ENCODE results near the gene CLDN5.

The CLDN5 gene

DNA sequence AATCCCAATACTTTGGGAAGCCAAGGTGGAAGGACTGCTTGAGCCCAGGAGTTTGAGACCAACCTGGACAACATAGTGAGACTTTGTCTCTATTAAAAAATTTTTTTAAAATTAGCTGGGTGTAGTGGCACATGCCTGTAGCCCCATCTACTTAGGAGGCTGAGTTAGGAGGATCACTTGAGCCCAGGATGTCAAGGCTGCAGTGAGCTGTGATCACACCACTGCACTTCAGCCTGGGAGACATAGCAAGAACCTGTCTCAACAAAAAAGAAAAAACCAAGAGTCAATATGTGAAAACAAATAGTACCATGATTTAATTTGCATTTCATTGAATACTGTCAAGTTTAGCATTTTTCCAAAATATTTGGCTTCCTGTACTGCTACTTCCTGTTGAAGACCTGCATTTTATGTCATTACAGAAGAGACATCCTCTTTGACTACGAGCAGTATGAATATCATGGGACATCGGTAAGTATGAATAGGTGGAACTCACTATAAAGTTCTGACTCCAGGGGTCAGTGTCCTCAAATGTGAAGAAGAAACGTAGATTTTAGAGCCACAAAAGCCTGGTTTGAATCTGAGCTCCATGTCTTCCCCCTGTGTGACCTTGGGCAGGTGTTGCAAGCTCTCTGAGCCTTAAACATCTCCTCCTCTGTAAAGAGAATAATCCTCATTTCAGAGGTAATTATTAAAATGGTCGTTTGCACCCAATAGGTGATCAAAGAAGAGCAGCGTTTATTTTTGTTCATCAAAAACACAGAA lies 28.5 kb downstream of the CLDN5 start:
- TF ChIP-seq, protein P1, sequence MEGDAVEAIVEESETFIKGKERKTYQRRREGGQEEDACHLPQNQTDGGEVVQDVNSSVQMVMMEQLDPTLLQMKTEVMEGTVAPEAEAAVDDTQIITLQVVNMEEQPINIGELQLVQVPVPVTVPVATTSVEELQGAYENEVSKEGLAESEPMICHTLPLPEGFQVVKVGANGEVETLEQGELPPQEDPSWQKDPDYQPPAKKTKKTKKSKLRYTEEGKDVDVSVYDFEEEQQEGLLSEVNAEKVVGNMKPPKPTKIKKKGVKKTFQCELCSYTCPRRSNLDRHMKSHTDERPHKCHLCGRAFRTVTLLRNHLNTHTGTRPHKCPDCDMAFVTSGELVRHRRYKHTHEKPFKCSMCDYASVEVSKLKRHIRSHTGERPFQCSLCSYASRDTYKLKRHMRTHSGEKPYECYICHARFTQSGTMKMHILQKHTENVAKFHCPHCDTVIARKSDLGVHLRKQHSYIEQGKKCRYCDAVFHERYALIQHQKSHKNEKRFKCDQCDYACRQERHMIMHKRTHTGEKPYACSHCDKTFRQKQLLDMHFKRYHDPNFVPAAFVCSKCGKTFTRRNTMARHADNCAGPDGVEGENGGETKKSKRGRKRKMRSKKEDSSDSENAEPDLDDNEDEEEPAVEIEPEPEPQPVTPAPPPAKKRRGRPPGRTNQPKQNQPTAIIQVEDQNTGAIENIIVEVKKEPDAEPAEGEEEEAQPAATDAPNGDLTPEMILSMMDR (conservative IDR thresholded peaks at IDR 0.05), result peak; percentile 67
- peak overlapping the region; percentile 5; the same call in 1 of the 2 replicates for H3K27ac ChIP-seq

DNA sequence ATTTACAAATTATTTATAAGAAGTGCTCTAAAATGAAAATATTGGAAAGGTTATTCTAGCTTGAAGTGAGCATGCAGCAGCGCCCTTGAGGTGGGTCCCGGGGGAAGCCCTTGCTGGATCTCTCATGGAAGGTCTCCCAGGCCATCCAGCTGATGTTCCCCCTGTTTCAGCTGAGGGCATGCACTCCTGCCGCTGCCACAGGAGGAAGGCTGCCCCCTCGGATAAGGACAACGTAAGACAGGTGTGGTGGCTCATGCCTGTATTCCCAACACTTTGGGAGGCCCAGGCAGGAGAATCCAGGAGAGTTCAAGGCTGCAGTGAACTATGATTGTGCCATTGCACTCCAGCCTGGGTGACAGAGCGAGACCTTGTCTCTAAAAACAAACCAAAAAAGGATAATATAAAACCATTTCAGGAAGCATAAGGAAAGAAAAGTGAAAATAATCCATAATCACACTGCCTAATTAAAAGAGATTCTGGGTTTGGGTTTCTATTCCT lies 29.5 kb downstream of the CLDN5 start:
- no peak overlapping the region; the same call in 1 of the 2 replicates for H3K27ac ChIP-seq

DNA sequence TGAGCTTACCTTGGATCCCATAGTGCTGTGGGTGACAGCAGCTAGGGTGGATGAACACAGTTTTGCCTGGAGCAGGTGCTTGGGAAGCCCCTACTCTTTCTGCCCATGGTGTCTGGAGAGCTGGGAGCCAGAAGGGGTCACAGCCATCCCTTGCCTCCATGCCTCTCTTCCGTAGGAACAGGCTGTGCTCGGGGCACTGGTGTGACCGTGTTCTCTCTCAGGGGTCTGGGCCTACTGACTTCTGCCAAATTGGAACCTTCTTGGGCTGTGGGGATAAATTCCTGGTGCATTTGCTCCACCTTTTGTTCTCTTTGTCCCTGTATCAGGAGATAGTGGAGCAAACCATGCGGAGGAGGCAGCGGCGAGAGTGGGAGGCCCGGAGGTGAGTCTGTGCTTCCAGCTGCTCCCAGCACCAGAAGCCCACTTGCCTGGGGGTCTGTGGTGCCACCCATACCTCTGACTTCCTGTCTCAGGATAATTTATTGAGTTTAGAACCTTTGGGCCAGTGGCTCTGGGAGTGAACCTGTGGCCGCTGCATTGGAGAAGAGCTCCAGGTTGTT lies 30.1 kb downstream of the CLDN5 start:
- no peak overlapping the region; the same call in 1 of the 2 replicates for H3K27ac ChIP-seq
- TF ChIP-seq, protein P1 (conservative IDR thresholded peaks at IDR 0.05), result no peak

More for the DNA sequence above, 29.5 kb downstream of the CLDN5 start:
- TF ChIP-seq, protein P1 (conservative IDR thresholded peaks at IDR 0.05), result no peak

DNA sequence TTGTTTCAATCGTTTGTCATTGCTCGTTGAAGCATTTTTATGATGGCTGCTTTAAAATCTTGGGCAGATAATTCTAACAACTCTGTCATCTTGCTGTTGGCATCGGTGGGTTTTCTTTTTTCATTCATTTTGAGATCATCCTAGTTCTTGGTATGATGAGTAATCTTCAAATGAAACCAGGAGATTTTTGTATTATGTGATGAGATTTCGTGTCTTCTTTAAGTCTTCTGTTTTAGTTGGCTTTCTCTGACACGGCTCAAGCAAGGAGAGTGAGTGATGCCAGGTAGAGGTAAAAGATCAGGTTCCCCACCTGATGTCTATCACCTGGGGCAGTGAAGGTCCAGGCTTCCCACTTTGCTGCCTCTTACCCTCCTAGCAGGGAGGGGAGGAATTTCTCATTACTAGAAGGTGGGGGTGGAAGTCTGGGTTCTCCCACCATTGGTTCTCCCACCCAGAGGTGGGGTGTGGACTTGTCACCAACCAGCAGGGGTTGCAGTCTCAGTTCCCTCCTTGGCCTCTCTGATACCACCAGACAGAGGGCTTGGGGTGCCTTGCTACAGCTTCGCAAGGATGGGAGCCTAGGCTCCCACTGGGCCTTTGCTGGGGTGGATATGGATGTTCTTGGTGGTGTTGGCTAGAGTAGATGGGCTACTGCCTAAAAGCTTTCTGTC lies 31.6 kb downstream of the CLDN5 start:
- TF ChIP-seq, protein P1 (conservative IDR thresholded peaks at IDR 0.05), result no peak
- no peak overlapping the region for H3K27ac ChIP-seq

DNA sequence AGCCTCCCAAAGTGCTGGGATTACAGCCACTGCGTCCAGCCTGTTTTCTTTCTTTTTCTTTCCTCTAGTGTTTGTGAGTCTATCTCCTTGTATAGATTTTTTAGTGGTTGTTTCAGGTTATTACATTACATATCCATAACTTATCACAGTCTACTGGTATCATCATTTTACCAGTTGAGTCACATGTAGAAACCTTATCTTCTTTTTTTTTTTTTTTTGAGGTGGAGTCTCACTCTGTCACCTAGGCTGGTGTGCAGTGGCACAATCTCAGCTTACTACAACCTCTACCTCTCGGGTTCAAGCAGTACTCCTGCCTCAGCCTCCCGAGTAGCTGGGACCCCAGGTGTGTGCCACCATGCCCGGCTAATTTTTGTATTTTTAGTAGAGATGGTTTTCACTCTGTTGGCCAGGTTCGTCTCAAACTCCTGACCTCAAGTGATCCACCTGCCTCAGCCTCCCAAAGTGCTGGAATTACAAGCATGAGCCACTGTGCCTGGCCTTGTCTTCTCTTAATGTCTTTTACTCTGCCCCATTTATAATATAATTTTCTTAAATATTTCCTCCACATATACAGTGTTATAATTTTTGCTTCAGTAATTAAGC lies 33.5 kb downstream of the CLDN5 start:
- TF ChIP-seq, protein P1 (conservative IDR thresholded peaks at IDR 0.05), result no peak
- peak overlapping the region; percentile 32; the same call in 1 of the 2 replicates for H3K27ac ChIP-seq

DNA sequence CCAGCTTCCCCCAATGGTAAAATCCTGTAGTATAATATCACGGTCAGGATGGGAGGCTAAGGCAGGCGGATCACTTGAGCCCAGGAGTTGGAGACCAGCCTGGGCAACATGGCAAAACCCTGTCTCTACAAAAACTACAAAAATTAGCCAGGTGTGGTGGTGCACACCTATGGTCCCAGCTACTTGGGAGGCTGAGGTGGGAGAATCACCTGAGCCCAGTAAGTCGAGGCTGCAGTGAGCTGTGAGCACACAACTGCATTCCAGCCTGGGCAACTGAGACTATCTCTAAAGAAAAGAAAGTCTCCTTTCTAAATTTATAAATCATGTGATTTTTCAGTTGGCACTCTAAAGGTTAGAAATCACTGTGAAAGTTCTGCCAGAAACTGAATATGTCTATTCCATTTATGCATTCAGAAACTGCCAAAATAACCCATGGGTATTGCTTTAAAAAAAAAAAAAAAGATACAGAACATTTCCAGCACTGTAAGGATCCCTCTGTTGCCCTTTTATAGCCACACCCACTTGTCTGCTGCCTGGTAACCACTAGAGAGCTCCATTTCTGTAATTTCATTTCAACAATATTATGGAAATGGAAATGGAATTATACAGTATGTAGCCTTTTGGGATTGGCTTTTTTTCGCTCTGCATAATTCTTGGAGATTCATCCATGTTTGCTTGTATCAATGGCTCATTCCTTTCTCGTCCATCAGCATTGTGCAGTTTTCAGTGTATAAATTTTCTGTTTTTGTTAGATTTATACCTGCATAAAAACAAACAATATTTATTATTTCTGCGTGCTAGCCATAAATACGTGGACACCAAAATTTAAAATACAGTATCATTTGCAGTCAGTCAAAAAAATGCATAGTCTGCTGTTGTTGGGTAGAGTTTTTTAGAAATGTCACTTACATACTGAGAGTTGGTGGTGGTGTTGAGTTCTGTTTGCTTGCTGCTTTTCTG lies 35.0 kb downstream of the CLDN5 start:
- H3K27ac ChIP-seq, result peak overlapping the region; percentile 32
- TF ChIP-seq, protein P1 (conservative IDR thresholded peaks at IDR 0.05), result peak; percentile 55

Data from VCaP (cell line).